Vagina (tissue), 2 donors: ENCODE results near the gene RALGAPA1.

Source experiments
- POLR2AphosphoS5 ChIP-seq, 2 donors: sonication (generic); formaldehyde crosslinking; IDR thresholded peaks; one replicate each; pipeline ENCODE4 v1.9.0; 2017; ENCODE audit warnings: antibody characterized with exemption in 2 of 2, mild to moderate bottlenecking in 2 of 2, low read depth in 1 of 2; ENCODE audit not compliant: insufficient read depth in 1 of 2
- TF ChIP-seq, protein P1 (sequence below), 3 experiments: fragments of 450-650 bp in 2 of 3; fragments of 200-600 bp in 1 of 3; sonication (generic) in 1 of 3; IDR thresholded peaks; one replicate each; pipeline ENCODE4 v1.5.1; 2017 to 2019; ENCODE audit warnings: antibody characterized with exemption in 3 of 3, mild to moderate bottlenecking in 2 of 3, moderate library complexity in 2 of 3

DNA sequence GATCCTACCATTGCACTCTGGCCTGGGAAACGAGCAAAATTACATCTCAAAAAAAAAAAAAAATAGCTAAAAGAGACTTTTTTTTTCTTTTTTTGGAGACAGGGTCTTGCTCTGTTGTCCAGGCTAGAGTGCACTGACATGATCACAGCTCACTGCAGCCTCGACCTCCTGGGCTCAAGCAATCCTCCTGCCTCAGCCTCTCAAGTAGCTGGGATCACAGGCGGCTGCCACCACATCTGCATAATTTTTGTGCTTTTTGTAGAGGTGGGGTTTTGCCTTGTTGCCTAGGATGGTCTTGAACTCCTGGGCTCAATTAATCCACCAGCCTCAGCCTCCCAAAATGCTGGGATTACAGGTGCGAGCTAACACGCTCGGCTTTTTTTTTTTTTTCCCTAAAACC, 11.3 kb downstream of the RALGAPA1 start:
- TF ChIP-seq POLR2AphosphoS5 (IDR thresholded peaks at IDR 0.05; ENCODE audit: insufficient read depth in 1 of 2, low read depth in 1 of 2), result no peak
- TF ChIP-seq, protein P1, sequence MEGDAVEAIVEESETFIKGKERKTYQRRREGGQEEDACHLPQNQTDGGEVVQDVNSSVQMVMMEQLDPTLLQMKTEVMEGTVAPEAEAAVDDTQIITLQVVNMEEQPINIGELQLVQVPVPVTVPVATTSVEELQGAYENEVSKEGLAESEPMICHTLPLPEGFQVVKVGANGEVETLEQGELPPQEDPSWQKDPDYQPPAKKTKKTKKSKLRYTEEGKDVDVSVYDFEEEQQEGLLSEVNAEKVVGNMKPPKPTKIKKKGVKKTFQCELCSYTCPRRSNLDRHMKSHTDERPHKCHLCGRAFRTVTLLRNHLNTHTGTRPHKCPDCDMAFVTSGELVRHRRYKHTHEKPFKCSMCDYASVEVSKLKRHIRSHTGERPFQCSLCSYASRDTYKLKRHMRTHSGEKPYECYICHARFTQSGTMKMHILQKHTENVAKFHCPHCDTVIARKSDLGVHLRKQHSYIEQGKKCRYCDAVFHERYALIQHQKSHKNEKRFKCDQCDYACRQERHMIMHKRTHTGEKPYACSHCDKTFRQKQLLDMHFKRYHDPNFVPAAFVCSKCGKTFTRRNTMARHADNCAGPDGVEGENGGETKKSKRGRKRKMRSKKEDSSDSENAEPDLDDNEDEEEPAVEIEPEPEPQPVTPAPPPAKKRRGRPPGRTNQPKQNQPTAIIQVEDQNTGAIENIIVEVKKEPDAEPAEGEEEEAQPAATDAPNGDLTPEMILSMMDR (IDR thresholded peaks at IDR 0.05), result no peak
